ENCODE results near the gene SETD6. TPM values are rescaled to one million over a fixed set of nuclear protein-coding genes. Genes with fewer than 3 reads are reported as not detected.

SETD6 gene
- total and polyA plus RNA-seq, 2 of the 8 experiments (the other 6 are each of a cell fraction or from before 2014, with no cell fraction given): 25.3 to 40.5 TPM

GRCh38 chr16:58509256-58510096, 5.8 kb upstream of the SETD6 start:
- Histone ChIP-seq H3K4me2 (ENCODE audit: insufficient read depth in 1 of 2, low read depth in 2 of 2, low read length in 2 of 2) (no peak overlapping the region), H3K23ac (ENCODE audit: insufficient read length) (no peak overlapping the region), H4K5ac (ENCODE audit: insufficient read length, low read depth, low read length) (no peak overlapping the region), H2AK5ac (ENCODE audit: low read depth, low read length) (no peak overlapping the region), H3K4ac (replicated peaks; ENCODE audit: insufficient read length, low read depth, low read length) (no peak overlapping the region), H3K4me1 (replicated peaks in 1 of 4; ENCODE audit: control insufficient read depth in 3 of 4, insufficient read depth in 4 of 4, low read length in 3 of 4) (peaks cover 0 to 6% (median under 1%) of the 10 kb centered on the region in 4 experiments; a peak in 2 of 7 replicates), H3K36me3 (ENCODE audit: control insufficient read depth in 2 of 4, insufficient read depth in 4 of 4, low read length in 3 of 4) (0 out of 8 replicates have a peak, but pooled peaks cover 0 to 5% (median 0%) of the 10 kb centered on the region in 4 experiments), H4K8ac (ENCODE audit: extremely low read depth, insufficient read depth, low read length) (no peak overlapping the region), H3K9me3 (ENCODE audit: insufficient read depth in 2 of 2, low read depth in 1 of 2, low read length in 1 of 2) (no peaks in the 10 kb centered on the region), H2BK20ac (ENCODE audit: low read length) (no peak overlapping the region), H3K27ac (ENCODE audit: low read depth, low read length) (no peak overlapping the region), H3K18ac (ENCODE audit: extremely low read depth, low read length) (no peak overlapping the region), H2BK5ac (ENCODE audit: low read depth, low read length) (no peak overlapping the region), H3K4me3 (ENCODE audit: extremely low read depth in 1 of 4, insufficient read depth in 2 of 4, low read depth in 3 of 4, low read length in 4 of 4) (no peak overlapping the region), H3K27me3 (replicated peaks in 1 of 4; ENCODE audit: control insufficient read depth in 3 of 4, extremely low read depth in 1 of 4, insufficient read depth in 3 of 4, low read length in 3 of 4) (no peaks in the 10 kb centered on the region), H4K91ac (replicated peaks; ENCODE audit: insufficient read length, low read length) (no peak overlapping the region), H2BK120ac (replicated peaks; ENCODE audit: low read depth, low read length) (no peak overlapping the region), H3K56ac (replicated peaks; ENCODE audit: insufficient read length, low read depth, low read length) (no peak overlapping the region), H2BK15ac (ENCODE audit: low read length) (no peak overlapping the region), H3K23me2 (ENCODE audit: low read depth, low read length) (no peaks in the 10 kb centered on the region), H3K9ac (replicated peaks in 1 of 4; ENCODE audit: extremely low read depth in 1 of 4, low read depth in 3 of 4, low read length in 3 of 4) (no peak overlapping the region), H3K14ac (ENCODE audit: insufficient read length) (no peak overlapping the region), H3K79me1 (ENCODE audit: low read depth, low read length) (no peaks in the 10 kb centered on the region; the same call in 1 of the 2 replicates), H3K79me2 (ENCODE audit: control insufficient read depth in 1 of 2, insufficient read depth in 2 of 2, low read length in 2 of 2) (peaks cover 0 to 6% of the 10 kb centered on the region in 2 experiments; a peak in 2 of 4 replicates), H4K20me1 (replicated peaks in 1 of 2; ENCODE audit: control insufficient read depth in 1 of 2, insufficient read depth in 2 of 2, low read length in 2 of 2) (peaks cover 4 to 6% of the 10 kb centered on the region in 2 experiments), H2BK12ac (ENCODE audit: low read depth, low read length) (no peak overlapping the region), H2AFZ (ENCODE audit: low read length) (no peak overlapping the region)
- FAIRE-seq (no peak), DNase-seq (ENCODE audit: low read depth in 1 of 2, low spot score in 2 of 2) (no peak)
- ChIA-PET POLR2A (ENCODE audit: partially characterized antibody) (interaction anchor here (0.9 to 1.3 kb wide), 2 partner anchors 9 kb away, joined by 3 read pairs; no protein-coding TSS in a partner anchor), CTCF (ENCODE audit: partially characterized antibody) (interaction anchor here (0.8 to 1.4 kb wide), 6 partner anchors 10 to 173 kb away, joined by 3 to 5 read pairs (median 3); partner anchors contain the start of gene NDRG4)
- 89% methylated on average over 9 of the region's 9 CpGs; no CpG with 5 or more reads in 1 of the 2 experiments for WGBS, 2 experiments (ENCODE audit: extremely low coverage in 1 of 2, insufficient coverage in 1 of 2, insufficient read length in 1 of 2, insufficient replicate concordance in 2 of 2, low coverage in 1 of 2, low lambda C conversion rate in 2 of 2, missing lambda C conversion rate in 1 of 2)
- TF ChIP-seq ZNF274 (IDR thresholded peaks at IDR 0.05; ENCODE audit: borderline replicate concordance, extremely low read depth, low read length): no peak
